ENCODE measurements around the gene FLT3.

- TF ChIP-seq CTCF (IDR thresholded peaks at IDR 0.05; ENCODE audit: low read depth, low read length) (no peak), POLR2A (IDR thresholded peaks at IDR 0.05; ENCODE audit: extremely low read depth, insufficient read length) (peak; percentile 66)
Observed at GRCh38 chr13:28100150-28101121, at the start of gene FLT3.
